ENCODE data around the gene LASP1NB.

Gene LASP1NB

GRCh38 chr17:38904892-38905291 is 20.5 kb upstream of the LASP1NB start:
- no peak for TF ChIP-seq GATA3 (IDR thresholded peaks at IDR 0.05; ENCODE audit: low read depth, low read length)
- no peak for TF ChIP-seq GATA2 (IDR thresholded peaks at IDR 0.05; ENCODE audit: low read depth, low read length)

- no peak for TF ChIP-seq GATA3 (IDR thresholded peaks at IDR 0.05; ENCODE audit: low read depth, low read length)
These were observed 20.0 kb upstream of the LASP1NB start for GRCh38 chr17:38905375-38905774.

- TF ChIP-seq GATA3 (IDR thresholded peaks at IDR 0.05; ENCODE audit: low read depth, low read length) = no peak
- TF ChIP-seq GATA2 (IDR thresholded peaks at IDR 0.05; ENCODE audit: low read depth, low read length) = no peak
These were observed 18.8 kb upstream of the LASP1NB start for GRCh38 chr17:38906460-38907228.

GRCh38 chr17:38907930-38908675 is 17.3 kb upstream of the LASP1NB start:
- TF ChIP-seq GATA2 (IDR thresholded peaks at IDR 0.05; ENCODE audit: low read depth, low read length) (no peak), GATA3 (IDR thresholded peaks at IDR 0.05; ENCODE audit: low read depth, low read length) (no peak)

GRCh38 chr17:38908676-38909181 is 16.7 kb upstream of the LASP1NB start:
- TF ChIP-seq GATA3 (IDR thresholded peaks at IDR 0.05; ENCODE audit: low read depth, low read length) (no peak), GATA2 (IDR thresholded peaks at IDR 0.05; ENCODE audit: low read depth, low read length) (no peak)

- TF ChIP-seq GATA3 (IDR thresholded peaks at IDR 0.05; ENCODE audit: low read depth, low read length) = no peak
- no peak for TF ChIP-seq GATA2 (IDR thresholded peaks at IDR 0.05; ENCODE audit: low read depth, low read length)
These were observed 15.1 kb upstream of the LASP1NB start for GRCh38 chr17:38910325-38910724.

- TF ChIP-seq GATA3 (IDR thresholded peaks at IDR 0.05; ENCODE audit: low read depth, low read length) = no peak
- no peak for TF ChIP-seq GATA2 (IDR thresholded peaks at IDR 0.05; ENCODE audit: low read depth, low read length)
These were observed 14.2 kb upstream of the LASP1NB start for GRCh38 chr17:38911081-38911730.

- TF ChIP-seq GATA2 (IDR thresholded peaks at IDR 0.05; ENCODE audit: low read depth, low read length) = 0 out of 2 replicates have a peak, but pooled peaks have one; percentile 25
- TF ChIP-seq GATA3 (IDR thresholded peaks at IDR 0.05; ENCODE audit: low read depth, low read length) = no peak
These were observed 13.1 kb upstream of the LASP1NB start for GRCh38 chr17:38912221-38912813.

- TF ChIP-seq GATA2 (IDR thresholded peaks at IDR 0.05; ENCODE audit: low read depth, low read length) (peak; percentile 79), GATA3 (IDR thresholded peaks at IDR 0.05; ENCODE audit: low read depth, low read length) (no peak)
These were observed 10.4 kb upstream of the LASP1NB start for GRCh38 chr17:38914741-38915638.

- TF ChIP-seq GATA2 (IDR thresholded peaks at IDR 0.05; ENCODE audit: low read depth, low read length) = peak; percentile 30; the same call in 1 of the 2 replicates
- no peak for TF ChIP-seq GATA3 (IDR thresholded peaks at IDR 0.05; ENCODE audit: low read depth, low read length)
These were observed 9.8 kb upstream of the LASP1NB start for GRCh38 chr17:38915639-38915995.

GRCh38 chr17:38916771-38917170 is 8.6 kb upstream of the LASP1NB start:
- TF ChIP-seq GATA2 (IDR thresholded peaks at IDR 0.05; ENCODE audit: low read depth, low read length) = no peak
- no peak for TF ChIP-seq GATA3 (IDR thresholded peaks at IDR 0.05; ENCODE audit: low read depth, low read length)

- TF ChIP-seq GATA3 (IDR thresholded peaks at IDR 0.05; ENCODE audit: low read depth, low read length) = no peak
- no peak for TF ChIP-seq GATA2 (IDR thresholded peaks at IDR 0.05; ENCODE audit: low read depth, low read length)
These were observed 8.2 kb upstream of the LASP1NB start for GRCh38 chr17:38917259-38917658.
